ENCODE results near the gene PPP1R13B.

Gene PPP1R13B

DNA sequence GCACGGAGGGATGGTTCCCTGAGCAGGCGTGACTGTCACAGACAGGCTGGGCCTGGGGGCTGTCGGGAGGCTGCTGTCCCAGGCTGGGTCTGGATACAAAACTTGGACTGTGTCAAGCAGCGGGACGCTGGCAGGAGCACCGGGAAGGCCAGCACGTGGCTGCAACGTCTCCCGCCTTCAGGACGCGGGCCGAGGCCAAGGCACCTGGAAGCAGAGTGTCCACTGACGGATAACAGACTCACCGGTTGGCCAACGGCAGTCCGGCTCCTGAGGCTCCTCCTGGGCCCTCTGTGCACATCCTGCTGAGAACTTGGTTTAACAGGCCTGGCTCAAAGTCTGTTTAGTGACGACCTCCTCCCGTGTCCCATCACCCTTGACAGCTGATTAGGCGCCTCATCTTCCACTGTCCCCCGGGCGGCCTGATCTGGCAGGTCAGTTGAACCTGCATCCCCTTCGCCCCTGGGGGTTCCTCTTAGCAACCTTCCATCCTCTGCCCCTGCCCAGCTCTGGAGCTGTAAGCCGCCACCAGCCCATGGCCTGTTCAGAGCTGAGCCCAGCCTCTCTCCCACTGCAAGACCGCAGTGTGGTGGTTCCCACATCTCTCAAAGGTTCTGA lies 134.6 kb downstream of the PPP1R13B start:
- DNase-seq (ENCODE audit: low spot score) = no peak

DNA sequence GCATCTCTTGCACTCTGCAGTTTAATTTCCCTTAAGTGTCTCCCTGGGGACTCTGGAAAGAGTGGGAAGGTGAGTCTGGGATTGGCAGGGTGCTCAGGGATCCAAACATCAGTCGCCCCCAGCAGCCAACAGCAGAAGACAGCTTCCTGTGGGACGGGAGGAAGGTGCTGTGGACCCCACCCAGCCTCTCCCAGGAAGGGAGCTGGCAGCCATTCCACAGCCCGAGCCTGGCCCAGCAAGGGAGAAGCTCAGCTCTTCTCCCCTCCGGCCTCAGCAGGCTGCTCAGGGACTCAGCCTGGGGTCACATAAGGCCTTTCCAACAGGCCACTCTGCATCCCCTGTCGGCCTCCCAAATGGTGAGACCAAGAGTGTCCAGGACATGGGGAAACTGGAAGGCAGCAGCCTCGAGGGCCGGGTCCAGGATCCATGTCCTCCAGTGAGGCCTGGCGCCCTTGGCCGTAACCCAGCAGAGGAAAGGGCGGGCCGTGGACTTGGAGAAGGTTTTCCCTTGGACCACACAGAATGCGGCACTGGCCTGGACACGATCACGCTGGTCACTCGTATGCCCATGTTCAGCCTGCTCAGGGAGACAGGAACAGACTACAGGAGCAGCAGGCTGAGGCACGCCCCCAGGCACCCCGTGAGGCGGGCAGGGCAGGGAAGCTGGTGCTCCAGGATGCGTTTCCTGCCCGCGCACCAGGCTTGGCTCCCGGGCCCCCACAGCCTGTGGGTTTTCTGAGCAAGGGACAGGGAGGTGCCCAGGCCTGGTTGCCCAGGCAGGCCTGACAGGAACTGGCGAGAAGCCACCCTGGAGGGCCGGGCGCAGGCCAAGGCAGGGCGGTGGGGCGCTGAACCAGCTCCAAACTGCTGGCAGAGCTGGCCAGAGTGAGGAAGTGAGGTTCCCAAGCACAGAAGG lies 135.6 kb downstream of the PPP1R13B start:
- DNase-seq (ENCODE audit: low spot score) = peak; percentile 51

DNA sequence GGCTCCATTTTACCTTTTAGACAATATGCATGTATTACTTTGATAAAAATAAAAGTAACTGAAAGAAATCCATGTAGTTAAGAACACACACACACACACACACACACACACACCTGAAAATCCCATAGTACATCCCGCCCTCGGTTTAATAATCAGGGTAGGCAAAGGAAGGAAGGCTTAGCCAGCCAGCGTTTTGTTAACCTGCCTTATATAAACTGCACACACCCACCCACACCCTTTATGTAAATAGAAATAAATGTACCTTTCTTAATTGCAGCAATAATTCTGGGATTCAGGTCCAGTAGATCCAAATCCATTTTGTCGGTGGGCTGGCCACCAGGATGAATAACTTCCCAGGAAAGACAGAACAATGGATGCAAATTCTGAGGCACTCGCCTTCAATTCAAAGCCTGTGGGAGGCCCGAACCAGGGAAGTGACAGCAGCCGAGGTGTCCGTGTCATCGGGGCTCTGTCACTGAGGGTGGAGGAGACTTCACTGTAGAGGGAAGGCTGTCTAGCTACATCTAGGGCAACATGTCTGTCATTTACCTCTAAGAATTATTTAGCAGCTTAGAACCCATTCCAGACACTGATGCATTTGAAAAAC lies 136.5 kb downstream of the PPP1R13B start:
- DNase-seq (ENCODE audit: low spot score) = no peak

DNA sequence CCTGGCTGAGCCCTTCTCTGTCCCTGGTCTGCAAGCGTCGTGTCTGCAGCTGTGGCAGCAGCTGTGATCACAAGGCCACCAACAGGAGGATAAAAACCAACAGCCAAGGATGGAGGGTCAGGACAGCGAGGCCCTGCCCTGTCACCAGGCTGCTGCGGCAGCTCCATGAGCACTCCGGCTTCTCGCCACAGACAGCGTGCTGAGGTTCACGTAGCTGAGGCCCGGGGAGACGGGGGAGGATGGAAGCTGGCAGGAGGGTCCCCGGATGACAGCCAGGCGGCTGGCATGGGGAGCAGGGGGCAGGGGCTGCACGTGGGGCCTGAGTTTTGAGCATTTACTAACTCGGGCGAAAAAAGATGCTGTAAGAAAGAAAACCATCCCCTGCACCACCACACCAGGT lies 137.6 kb downstream of the PPP1R13B start:
- DNase-seq (ENCODE audit: low spot score) = no peak

DNA sequence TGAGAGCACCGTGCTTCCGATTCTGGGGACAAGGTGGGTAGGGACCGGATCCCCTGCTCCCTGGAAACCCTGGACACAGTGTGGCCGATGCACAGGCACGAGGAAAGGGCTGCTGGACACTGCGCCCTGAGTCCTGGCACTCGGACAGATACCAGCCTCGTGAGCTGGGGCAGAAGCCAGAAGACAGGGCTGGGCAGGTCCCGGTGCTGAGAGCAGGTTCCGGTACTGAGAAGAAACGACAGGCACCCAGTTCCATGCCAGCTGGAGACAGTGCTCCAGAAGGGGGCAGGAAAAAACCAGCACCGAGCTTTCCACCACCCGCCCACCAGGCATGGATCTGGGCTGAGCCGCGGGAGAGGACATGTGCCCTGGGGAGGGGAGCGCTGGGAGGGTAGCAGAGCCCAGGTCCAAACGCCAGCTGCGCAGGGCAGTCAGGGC lies 138.6 kb downstream of the PPP1R13B start:
- no peak for DNase-seq (ENCODE audit: low spot score)

DNA sequence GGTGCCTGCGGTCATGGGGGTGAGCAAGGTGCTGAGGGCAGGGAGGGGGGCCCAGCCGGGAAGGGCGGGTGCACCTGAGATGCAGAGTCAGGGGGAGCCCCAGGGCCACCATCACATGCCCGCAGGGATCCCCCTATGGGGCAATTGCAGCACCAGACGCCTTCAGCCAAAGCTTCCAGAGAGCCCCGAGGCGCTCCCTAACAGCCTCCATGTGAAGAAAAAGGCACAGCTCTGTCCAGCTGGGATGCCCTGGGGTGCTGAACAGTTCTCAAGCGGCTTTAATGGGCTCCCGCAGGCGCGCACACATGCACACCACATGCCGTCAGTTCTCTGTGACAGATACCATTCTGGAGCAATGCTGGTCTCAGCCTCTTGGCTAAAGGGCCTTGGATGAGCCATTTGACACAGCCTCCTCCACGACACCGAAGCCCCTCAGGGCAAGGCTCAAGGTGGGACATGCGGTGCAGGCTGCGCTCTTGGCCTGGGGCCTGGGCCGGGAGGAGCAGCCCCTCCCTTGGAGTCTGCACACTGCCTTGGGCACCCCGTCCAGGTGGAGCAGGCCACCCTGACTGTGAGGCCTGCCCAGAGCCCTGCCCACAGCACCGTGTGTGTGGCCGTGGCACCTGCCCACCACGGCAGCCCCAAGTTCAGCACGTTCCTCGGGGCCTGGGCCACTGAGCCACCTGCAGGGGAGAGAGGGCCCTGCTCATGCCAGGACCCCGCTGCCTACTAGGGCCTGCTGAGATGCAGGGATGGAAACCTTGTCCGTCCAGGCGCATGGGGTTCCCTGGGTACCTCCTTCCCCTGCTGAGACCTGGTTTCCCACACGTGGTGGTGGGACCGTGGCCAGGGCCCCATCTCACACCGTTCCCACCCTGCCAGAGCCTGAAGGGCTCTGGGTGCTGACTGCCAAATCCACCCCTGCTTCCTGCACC lies 139.8 kb downstream of the PPP1R13B start:
- DNase-seq (ENCODE audit: low spot score) = no peak

DNA sequence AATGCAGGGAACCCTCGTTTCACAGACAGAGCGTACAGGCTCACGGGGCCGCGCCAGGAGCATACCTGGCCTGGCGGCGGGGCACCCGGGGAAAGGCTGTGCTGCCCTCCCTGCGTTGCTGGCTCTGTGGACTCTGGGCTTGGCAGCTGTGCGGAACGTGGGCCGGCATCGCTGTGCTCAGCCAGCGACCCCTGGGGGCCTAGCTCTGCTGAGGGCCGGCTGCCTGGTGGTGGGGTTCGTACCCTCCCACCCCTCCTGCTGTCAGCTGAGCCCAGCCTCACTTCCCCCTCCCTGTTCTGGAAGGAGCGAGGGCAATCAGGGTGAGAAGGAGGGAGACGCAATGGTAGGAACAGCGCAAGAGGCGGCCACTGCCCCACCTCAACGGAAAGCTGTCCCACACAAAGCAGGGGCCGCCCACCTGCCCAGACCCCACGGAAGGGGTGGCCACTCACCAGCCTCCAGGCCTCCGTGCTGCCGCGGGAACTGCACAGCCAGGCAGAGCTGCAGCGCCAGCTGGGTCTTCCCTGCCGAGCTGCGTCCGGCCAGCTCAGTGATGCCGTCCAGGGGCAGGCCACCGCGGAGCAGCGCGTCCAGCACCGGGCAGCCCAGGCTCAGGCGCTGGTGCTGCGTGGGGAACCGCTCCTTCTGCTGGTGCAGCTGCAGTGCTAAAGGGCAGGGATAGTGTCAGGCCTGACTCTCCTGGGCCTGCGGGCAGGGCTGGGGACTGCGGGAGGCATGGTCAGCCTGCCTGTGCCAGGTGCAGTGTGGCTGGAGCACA lies 140.6 kb downstream of the PPP1R13B start:
- no peak for DNase-seq (ENCODE audit: low spot score)

DNA sequence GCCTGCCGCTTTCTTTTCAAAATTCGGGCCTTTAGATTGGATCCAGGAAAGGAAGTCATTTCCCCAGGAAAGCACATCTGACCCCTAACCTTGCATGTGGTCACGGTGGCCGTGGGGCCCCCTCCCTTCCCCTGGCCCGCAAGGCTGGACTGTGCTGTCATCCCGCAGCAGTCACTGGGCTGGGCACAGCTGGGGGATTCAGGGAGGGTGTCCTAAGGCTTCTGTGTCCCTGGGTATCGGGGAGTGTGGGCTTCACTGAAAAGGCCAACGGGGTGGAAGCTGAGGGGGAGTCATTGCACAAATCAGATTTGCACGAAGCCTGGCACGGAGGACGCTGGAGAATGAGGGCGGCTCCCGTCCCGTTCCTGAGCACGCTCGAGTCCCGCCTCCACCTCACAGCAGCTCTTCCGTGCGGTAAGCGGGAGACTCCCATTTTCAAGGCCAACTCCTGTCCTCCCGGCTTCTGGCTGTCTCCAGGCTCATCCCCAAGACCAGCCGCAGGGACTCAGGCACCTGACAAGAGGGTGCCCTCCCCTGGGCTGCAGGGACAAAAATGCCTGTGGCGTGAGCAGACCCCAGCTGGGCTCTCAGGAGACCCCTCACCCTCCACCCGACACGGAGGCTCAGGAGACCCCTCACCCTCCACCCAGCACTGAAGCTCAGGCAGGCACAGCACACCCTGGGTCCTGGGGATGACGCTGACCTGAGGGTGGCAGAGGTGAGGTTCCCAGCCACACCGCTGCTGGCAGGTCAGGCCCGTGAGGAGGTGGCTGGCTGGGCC lies 141.7 kb downstream of the PPP1R13B start:
- DNase-seq (ENCODE audit: low spot score) = no peak

DNA sequence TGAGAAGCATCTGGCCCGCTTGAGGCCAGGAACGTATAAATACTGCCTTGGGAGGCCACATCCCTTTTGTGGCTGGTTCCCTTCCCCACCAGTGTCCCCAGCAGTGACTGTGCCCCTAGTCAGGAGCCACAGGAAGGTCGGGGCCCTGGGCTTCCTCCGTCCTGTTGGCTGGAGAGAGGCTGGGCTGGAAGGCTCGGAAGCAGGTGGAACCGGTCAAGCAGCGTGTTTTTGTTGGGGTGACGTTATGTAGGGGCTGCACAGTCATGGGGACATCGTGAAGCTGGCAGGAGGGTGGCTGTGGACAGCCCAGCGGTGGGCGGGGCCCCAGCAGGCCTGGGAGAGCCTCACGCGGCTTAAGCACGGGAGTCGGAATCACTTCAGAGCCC lies 142.3 kb downstream of the PPP1R13B start:
- no peak for DNase-seq (ENCODE audit: low spot score)

DNA sequence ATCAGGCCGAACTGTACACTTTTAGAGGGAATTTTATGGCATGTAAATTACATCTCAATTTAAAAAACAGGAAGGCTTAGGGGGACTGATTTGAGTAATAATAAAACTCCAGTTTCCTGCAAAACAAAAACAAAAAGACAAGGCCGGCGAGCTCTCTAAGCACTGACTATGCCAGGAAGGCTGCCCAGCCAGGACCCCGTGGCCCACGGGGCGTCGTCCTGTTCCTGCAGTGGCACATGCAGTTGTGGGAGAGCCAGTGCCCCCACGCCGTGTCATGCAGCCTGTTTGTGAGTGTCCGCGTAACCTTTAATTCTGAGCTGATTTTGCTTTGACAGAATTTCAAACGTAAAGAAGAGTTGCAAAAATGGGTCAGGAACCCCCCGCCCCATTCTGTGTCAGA lies 142.7 kb downstream of the PPP1R13B start:
- DNase-seq (ENCODE audit: low spot score) = no peak

DNA sequence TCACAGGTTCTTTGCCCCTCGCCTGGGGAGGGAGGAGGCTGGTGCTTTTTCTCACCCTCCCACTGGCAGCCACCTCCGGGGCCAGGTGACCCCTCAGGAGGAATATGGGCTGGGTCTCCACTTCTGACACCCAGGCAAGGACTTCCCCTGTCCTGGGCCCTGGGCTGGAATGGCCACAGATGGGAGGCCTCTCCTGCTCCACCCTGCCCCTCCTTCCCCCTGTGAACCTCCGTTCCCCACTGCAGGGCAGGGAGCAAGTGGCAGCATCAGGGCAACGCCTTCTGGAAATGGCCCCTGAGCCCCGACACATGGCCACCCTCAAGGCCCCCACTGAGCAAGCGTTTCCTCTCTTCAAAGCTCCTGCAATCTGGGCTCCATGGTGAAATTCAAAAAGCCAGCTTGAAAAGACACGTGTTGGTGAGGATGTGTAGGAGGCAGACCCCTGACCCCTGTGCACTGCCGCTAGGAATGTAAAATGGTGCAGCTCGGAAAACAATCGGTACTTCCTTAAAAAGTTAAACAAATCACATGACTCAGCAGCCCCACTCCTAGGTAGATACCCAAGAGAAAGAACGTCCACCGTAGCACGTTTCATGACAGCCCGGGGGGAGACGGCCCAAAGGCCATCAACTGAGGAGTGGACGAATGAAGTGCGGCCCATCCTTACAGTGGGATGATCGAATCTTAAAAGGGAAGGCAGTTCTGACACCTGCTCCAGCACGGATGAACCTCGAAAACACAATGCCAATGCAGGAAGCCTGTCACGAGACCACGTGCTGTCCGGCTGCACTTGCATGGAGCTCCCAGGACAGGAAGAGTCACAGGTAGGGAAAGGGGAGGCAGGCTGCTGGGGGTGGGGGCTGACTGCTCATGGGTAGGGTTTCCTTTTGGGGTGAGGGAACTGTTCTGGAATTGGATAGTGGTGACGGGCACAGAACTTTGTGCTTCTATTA lies 143.7 kb downstream of the PPP1R13B start:
- no peak for DNase-seq (ENCODE audit: low spot score)

DNA sequence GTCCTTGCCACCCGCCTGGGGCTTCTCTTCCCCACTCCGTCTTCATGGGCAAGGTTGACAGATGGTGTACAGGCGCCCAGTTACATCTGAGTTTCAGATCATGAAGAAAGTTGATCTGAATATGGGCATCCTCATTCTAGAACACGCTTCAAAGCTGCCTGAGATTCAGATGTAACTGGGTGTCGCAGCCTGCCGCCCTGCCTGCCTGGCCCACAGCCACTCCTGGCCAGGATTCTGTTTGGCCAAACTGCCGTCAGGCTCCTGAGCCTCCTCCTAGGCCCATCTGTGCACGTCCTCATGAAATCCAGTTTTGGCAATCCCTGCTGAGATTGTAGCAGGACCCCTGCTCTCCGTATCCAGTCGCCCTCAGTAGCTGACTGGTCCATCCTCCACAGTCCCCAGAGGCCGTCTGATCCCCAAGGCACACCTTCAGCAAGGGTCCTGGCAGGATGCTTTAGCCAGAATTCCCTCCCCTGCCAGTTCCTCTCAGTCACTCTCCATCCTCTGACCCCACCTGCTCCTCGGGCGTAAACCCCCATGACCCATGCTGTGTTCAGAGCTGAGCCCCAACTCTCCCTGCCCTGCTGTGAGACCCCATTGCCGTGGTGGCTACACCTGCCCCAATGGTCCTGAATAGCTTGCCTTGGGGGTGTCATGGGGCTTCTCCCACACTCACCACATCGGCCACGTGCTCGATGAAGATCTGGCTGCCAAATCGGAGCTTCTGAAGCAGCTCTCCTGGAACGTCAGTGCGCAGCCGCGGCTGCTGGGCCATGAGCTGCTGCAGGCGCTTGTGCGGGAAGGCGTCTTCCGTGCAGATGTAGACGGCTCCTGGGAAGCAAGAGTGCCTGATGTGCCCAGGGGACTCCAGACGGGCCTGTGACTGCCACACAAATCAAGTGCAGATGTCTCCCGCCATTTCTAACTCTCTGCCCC lies 144.6 kb downstream of the PPP1R13B start:
- no peak for DNase-seq (ENCODE audit: low spot score)

DNA sequence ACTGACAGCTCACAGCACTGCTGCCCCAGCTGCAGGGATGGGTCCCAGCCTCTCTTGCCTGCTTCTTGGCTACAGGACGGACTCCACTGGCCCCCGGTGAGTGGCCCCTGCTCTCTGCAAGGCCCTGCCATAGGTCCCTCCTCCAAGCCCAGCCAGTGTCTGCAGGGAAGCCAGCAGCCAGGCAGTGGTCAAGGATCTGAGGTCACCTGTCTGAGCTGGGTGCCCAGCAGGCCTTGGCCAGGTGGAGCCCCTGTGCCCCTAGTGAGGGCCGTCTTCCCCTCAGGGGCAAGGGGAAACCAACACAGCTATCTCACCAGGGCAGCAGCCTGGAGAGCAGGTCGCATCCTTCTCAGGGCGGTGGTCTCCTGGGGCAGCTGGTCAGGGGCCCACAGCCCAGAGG lies 145.3 kb downstream of the PPP1R13B start:
- DNase-seq (ENCODE audit: low spot score) = no peak

DNA sequence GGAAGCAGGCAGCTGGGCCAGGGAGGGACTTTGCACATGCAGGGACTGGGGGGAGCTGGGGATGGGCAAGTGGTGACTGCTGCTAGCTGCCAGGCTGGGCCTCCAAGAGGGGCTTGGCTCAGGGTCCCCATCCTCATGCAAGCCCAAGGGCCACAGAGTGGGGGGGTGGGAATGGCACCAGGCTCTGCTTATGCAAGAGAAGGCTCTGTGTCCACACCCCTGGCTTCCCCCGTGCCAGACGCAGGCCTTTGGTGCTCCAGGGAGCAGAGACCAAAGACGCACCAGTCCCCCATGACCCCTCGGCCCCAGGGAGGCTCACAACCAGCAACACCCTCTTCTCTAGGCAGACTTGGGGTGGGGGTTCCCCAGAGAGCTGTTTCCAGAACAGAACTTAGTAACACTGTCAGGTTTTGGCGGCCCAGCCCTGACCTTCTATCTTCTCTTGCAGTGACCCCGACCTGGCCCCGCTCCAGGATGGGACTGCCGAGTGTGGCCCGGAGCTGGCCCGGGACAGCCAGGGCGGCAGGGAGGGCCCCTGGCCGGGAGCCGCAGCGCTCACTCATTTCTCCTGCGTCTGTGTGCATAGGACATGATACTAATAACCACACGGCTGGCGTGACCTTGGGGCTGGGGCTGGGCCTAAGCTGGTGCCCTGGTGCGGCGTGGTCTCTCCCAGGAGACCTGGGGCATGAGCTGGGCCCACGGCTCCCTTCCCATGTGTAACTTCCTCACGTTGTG lies 146.5 kb downstream of the PPP1R13B start:
- no peak for DNase-seq (ENCODE audit: low spot score)

DNA sequence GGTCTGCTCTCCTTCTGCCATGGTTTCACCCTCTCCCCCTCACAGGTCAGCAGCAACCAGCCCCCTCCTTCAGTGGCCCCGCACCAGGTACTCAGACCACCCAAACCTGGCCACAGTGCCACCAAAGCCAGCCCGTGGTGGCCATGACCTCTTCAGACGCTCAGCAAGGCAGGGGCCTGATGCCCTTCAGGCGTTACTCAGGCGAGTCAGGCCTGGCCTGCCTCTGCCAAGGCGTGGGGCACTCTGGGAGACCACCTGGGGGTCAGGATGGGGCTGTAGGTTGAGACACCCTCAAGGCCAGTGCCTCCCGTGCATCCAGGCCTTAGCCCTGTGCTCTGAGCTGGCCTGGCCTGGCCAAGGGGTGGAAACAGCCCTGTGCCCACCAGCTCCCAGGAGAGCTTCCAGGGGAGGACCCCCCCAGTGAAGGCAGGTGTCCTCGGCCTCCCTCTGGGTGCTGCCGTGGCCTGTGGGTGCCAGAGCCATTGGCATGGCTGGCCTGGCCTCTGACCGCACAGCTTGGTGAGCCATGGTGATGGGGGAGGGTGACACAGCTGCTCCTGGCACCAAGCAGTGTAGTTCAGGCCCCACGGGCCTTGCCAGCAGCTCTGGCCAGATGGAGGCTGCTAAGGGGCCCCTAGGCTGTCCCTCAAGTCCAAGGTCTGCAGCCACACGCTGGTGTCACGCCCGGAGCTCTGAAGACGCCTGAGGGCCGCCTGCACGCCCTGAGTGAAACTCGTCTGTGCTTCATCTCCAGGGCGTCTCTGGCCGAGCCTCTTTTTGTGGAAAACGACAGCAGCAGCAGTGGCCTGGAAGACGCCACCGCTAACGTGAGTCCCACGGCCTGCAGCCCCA lies 147.2 kb downstream of the PPP1R13B start:
- DNase-seq (ENCODE audit: low spot score) = no peak

DNA sequence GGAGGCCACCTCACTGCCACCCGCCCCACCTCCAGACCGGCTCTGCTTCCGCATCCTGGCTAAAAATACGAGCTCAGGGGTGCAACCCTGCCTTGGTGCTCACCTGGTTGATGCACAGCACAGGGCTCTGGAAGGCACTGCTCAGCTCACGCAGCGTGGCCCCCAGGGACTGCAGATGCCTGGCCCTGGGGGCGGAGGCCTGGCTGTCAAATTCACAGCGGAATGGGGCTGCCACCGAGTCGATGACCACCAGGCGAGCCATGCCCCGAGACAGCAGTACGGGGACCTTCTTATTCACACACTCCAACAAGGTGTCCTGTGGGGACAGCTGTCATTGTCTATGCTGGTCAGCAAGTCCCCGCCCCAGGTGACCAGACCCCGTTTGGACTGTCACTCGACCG lies 148.1 kb downstream of the PPP1R13B start:
- no peak for DNase-seq (ENCODE audit: low spot score)

Measured in AG20443 (cell line).